Right ventricle myocardium inferior (tissue), 1 donor: Measurements from ENCODE around the gene CHCHD1. TPM values are rescaled to one million over a fixed set of nuclear protein-coding genes. Genes with fewer than 3 reads are reported as not detected.
A peak's percentile ranks its signal among the peaks of the same experiment; 100 is the strongest.

ENCODE experiments used
- ATAC-seq: fragments of 200-7000 bp; cut with Tn5 transposase; one replicate; pipeline ENCODE4 v1.9.1; 2020; ENCODE audit warnings: mild to moderate bottlenecking, moderate library complexity
- DNase-seq: peaks from one replicate; pipeline ENCODE4 v3.0.0; 2021; ENCODE audit errors: missing footprints
- intact Hi-C: fragments of 100-400 bp; cut with DNase I; formaldehyde crosslinking; loops from one replicate; pipeline ENCODE4 v1.11.0; 2022
- total RNA-seq: library from RNA; stranded (reverse); fragmentation: NEBNext Ultra II Directional; extraction: Animal tissue kit (Norgen Biotek cat#: 25700); gene quantifications from one replicate; pipeline ENCODE4 v1.2.1, GENCODE V29; 2021
- donor health status: DM: no; HTN: yes; CAD: no; lungs with severe emphysema.

CHCHD1 gene
- total RNA-seq, 1 donor from 2014 or later, result 30.8 TPM

- intact Hi-C loops, result no loop called here
- ATAC-seq (no peak), DNase-seq (no peak)
Measured at GRCh38 chr10:73762915-73763314, 18.9 kb upstream of the CHCHD1 start.

- intact Hi-C loops, result no loop called here
- DNase-seq (no peak), ATAC-seq (no peak)
Measured at GRCh38 chr10:73763343-73763742, 18.5 kb upstream of the CHCHD1 start.

GRCh38 chr10:73765066-73765465 is 16.8 kb upstream of the CHCHD1 start:
- intact Hi-C loops, result no loop called here
- ATAC-seq (no peak), DNase-seq (no peak)

GRCh38 chr10:73768881-73769280 is 13.0 kb upstream of the CHCHD1 start:
- intact Hi-C loops, result no loop called here
- ATAC-seq, result no peak
- no peak for DNase-seq

- DNase-seq (no peak), ATAC-seq (no peak)
- intact Hi-C loops, result no loop called here
Measured at GRCh38 chr10:73769396-73769795, 12.5 kb upstream of the CHCHD1 start.

- peak; percentile 12 for ATAC-seq
- intact Hi-C loops, result no loop called here
Measured at GRCh38 chr10:73771722-73772280, 10.0 kb upstream of the CHCHD1 start.

GRCh38 chr10:73772281-73773151 is 9.3 kb upstream of the CHCHD1 start:
- intact Hi-C loops, result no loop called here
- ATAC-seq, result peak; percentile 86
- peak; percentile 93 for DNase-seq

More at GRCh38 chr10:73771722-73772280, 10.0 kb upstream of the CHCHD1 start:
- peak; percentile 97 for DNase-seq

- intact Hi-C loops, result no loop called here
- ATAC-seq (no peak), DNase-seq (no peak)
Measured at GRCh38 chr10:73773152-73773879, 8.5 kb upstream of the CHCHD1 start.

GRCh38 chr10:73774637-73775036 is 7.2 kb upstream of the CHCHD1 start:
- intact Hi-C loops, result no loop called here
- no peak for ATAC-seq

GRCh38 chr10:73779018-73779417 is 2.8 kb upstream of the CHCHD1 start:
- no peak for ATAC-seq
- DNase-seq, result no peak
- intact Hi-C loops, result no loop called here

More at GRCh38 chr10:73774637-73775036, 7.2 kb upstream of the CHCHD1 start:
- no peak for DNase-seq

- no peak for ATAC-seq
- intact Hi-C loops, result no loop called here
- DNase-seq, result no peak
Measured at GRCh38 chr10:73779539-73780197, 2.2 kb upstream of the CHCHD1 start.

GRCh38 chr10:73780301-73780700 is 1.5 kb upstream of the CHCHD1 start:
- intact Hi-C loops, result no loop called here
- no peak for ATAC-seq
- no peak for DNase-seq

GRCh38 chr10:73780966-73781365 is 882 bp upstream of the CHCHD1 start:
- ATAC-seq (no peak), DNase-seq (no peak)
- intact Hi-C loops, result no loop called here

GRCh38 chr10:73781548-73781878 is 335 bp upstream of the CHCHD1 start:
- intact Hi-C loops, result no loop called here
- no peak for ATAC-seq
- DNase-seq, result no peak

GRCh38 chr10:73782749-73783085 is 869 bp downstream of the CHCHD1 start:
- intact Hi-C loops, result no loop called here
- ATAC-seq (no peak), DNase-seq (no peak)

- peak; percentile 92 for ATAC-seq
- intact Hi-C loops, result loop anchor here (2.0 kb wide), 2 partner anchors 26 to 40 kb away; partner anchors contain the start of genes NDST2 and SEC24C
- peak; percentile 94 for DNase-seq
Measured at GRCh38 chr10:73785211-73785720, 3.4 kb downstream of the CHCHD1 start, which contains the start of gene ZSWIM8. Gene ZSWIM8, plus strand, starts transcription at chr10:73785606. Its CDS starts 273 bp downstream, at chr10:73785879.

GRCh38 chr10:73785721-73786511 is 4.1 kb downstream of the CHCHD1 start:
- no peak for ATAC-seq
- DNase-seq, result no peak
- intact Hi-C loops, result loop anchor here (2.0 kb wide), 2 partner anchors 25 to 41 kb away; partner anchors contain the start of genes NDST2 and SEC24C

GRCh38 chr10:73786512-73786885 is 4.7 kb downstream of the CHCHD1 start:
- intact Hi-C loops, result no loop called here

More at GRCh38 chr10:73786512-73786885, 4.7 kb downstream of the CHCHD1 start:
- DNase-seq (no peak), ATAC-seq (no peak)
